SHP77 treated with DMSO at 0.1 percent for 48 hours (cell line): ENCODE data around the gene CKS1B.

ENCODE experiments used
- DNase-seq: peaks from one replicate; lab custom pipeline; 2025; lab: John Stamatoyannopoulos, UW

CKS1B gene

DNA sequence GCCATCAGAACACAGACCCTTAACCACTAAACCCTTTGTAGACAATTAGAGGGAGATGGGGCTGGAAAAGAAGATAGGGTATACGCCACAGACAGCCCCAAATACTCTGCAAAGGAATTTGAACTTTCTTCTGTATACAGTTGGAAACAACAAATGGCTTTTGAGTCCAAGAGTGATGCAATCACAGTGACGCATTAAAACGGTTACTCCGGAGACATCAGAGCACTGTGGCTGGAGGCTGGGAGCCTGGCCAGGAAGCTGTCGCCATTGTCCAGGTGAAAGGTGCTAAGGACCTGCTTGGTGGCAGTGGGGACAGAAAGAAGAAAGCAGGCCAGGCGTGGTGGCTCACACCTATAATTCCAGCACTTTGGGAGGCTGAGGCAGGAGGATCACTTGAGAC, 12.8 kb downstream of the CKS1B start:
- no peak for DNase-seq

GRCh38 chr1:154988058-154988954, 13.8 kb downstream of the CKS1B start:
- no peak for DNase-seq

DNA sequence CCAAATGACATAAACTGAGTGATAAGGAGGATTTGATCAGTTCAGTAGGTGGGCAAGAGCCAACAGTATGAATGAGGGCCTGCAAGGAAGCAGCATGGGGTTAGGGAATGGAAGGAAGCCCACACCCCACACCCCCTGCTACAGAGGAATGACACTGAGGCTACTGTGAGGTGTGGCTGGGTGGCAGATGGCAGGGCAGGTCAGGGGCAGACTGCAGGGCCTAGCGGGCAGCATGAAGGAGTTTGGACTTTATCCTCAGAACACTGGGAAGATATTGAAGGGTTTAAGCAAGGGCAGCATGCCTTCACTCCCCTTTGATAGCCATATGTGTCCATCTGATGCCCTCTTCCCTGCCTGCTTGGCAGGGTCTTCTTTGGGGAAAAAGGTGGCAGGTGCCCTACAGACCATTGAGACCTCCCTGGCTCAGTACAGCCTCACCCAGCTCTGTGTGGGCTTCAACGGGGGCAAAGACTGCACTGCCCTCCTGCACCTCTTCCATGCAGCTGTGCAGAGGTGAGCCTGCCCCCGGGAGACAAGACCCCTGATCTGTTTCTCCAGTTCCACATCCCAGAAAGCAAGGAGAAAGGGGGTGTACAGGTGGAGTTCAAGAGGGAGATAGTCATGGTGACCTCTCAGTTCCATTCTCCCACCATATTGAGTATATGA, 14.8 kb downstream of the CKS1B start:
- DNase-seq = no peak

- DNase-seq = no peak
These were observed 15.8 kb downstream of the CKS1B start for GRCh38 chr1:154990276-154990675.

- DNase-seq = peak; percentile 34
These were observed 18.5 kb downstream of the CKS1B start for GRCh38 chr1:154992721-154993571.

GRCh38 chr1:154993572-154994268, 19.2 kb downstream of the CKS1B start, which contains the start of gene LENEP:
LENEP (plus strand) TSS chr1:154993586; CDS start chr1:154993608, 22 bp downstream.
- no peak for DNase-seq

DNA sequence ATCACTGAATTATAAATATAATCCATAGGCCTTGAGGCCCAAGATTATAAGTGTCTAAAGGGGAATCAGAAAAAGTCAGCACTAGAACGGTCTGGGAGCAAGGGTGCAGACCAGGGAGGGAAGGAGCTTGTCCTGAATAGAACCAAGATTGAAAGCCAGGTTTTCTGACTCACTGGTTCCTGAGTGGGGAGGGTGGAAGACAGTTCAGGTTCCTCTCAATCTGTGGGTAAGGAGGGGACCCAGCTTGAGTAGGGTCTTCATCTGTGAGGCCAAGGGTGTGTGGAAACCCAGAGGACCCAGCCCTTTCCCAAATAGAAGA, 19.7 kb downstream of the CKS1B start:
- no peak for DNase-seq

DNA sequence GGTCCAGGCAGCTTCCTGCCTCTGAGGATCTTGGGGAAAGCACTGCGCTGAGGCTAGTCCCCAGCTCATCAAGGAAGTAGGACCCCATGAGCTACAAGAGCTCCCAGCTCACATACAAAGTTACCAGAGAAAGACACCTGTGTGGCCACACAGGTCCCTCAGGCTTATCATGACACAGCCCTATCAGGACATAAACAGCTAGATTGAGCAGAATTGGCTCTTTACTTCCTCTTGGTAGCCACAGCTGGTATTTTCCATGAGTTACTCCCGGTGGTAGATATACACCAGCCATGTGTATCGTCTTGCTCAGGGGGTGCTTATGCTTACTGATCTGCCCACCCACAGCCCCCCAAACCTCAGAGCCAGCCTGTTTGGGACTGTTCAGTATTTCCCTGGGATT, 20.1 kb downstream of the CKS1B start:
- DNase-seq = no peak

DNA sequence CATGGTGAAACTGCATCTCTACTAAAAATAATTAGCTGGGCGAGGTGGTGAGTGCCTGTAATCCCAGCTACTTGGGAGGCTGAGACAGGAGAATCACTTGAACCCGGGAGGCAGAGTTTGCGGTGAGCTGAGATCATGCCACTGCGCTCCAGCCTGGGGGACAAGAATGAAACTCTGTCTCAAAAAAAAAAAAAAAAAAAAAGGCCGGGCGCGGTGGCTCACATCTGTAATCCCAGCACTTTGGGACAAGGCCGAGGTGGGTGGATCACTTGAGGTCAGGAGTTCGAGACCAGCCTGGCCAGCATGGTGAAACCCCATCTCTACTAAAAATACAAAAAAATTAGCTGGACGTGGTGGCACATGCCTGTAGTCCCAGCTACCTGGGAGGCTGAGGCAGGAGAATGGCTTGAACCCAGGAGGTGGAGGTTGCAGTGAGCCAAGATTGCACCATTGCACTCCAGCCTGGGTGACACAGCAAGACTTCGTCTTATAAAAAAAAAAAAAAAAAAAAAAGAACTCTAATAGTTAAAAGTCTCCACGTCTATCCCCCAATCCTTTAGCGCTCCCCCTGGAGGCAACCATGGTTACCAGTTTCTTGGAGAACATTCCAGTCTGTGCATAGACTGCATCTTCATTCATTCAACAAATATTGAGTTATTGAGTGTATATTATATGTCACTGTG, 21.0 kb downstream of the CKS1B start:
- DNase-seq = peak; percentile 37

DNA sequence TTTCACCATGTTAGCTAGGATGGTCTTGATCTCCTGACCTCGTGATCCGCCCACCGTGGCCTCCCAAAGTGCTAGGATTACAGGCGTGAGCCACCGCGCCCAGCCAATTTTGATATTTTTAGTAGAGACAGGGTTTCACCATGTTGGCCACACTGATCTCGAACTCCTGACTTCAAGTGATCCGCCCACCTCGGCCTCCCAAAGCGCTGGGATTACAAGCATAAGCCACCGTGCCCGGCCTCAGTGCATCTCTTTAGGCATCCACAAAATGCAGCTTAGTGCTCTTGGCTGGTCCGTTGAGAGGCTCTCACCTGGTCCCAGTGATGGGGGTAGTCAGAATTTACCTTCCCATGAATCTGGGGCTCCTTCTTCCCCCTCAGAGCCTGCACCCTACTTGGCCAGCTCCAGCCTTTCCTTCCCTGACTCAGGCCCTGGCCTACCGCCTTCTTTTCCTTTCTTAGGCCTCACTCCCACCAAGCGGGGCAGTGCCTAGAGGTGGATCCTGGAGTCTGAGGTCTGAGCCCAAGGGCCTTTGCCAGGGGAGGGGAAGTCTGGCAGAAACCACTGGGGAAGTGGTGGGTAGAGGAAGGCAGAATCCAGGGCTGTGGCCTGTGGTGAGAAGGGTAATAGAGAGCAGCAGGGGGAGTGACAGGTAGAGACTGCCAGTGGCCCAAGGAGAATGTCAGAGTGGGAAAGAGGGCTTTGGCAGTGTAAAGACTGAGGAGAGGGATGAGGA, 22.7 kb downstream of the CKS1B start:
- DNase-seq = no peak

DNA sequence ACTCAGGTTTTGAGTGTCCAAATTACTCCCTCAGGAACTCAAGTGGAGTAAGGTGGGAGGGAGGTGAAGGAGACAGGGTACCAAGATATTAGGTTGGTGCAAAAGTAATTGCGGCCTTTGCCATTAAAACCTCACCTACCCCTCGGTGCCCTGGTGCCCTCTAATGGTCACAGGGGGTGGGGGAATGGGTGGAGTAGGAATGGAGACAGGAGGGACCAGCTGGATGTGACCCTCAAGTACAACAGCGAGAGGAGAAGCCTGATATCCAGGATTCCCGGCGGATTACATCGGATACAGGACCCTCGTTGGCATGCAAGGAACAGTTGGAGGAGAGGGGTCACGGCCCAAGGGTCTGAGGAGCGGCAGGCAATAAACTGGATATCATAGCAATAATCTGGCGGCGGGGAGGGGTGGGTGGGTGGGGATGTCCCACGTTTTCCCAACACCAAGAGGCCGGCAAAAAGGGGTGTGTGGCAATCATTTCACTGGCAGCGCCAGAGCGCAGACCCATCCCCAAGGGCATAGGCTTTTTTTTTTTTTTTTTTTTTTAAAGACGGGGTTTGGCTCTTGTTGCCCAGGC, 23.8 kb downstream of the CKS1B start:
- no peak for DNase-seq

- peak; percentile 83 for DNase-seq
These were observed 24.5 kb downstream of the CKS1B start for GRCh38 chr1:154998818-154999570.

DNA sequence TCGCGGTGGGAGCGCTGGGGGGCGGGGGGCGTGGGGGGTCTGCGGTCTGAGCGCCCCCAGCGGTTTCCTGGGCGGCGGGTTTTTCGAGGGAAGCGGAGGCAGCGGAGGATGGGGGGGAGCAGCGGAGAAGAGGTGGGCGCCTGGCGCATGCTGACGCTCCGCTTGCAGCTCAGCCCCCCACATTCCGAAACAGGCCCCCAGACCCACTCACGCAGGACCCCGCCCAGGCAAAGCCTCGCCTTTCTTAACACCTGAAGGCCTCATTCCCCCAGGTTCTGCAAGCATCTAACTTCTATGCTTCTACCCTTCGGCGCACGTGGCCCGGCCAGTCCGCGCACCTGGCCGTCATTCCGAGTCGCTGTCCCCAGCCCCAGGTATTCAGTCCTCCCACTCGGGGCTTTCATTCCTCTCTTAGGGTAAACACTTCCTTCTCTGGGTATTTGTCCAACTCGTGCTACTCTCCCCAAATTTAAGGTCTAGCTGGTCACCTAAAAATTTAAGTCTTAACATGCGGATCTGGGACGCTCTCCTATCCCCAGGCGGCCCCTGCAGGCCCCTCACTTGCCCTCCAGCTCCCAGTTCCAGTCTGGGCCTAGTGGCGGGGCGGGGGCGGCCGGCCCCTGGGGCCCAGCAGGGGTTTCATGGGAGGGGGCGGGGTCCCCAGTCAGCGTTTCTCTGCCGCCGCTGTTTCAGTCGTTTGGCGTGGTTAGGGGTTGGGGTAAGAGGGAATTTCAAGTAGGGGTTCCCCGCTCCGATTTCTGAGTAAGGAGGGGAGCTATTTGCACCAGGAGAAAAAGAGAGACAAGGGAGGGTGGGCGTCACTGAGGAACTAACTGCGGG, 25.3 kb downstream of the CKS1B start:
- DNase-seq = peak; percentile 43

- DNase-seq = peak; percentile 83
These were observed 25.9 kb downstream of the CKS1B start for GRCh38 chr1:155000411-155000725.

DNA sequence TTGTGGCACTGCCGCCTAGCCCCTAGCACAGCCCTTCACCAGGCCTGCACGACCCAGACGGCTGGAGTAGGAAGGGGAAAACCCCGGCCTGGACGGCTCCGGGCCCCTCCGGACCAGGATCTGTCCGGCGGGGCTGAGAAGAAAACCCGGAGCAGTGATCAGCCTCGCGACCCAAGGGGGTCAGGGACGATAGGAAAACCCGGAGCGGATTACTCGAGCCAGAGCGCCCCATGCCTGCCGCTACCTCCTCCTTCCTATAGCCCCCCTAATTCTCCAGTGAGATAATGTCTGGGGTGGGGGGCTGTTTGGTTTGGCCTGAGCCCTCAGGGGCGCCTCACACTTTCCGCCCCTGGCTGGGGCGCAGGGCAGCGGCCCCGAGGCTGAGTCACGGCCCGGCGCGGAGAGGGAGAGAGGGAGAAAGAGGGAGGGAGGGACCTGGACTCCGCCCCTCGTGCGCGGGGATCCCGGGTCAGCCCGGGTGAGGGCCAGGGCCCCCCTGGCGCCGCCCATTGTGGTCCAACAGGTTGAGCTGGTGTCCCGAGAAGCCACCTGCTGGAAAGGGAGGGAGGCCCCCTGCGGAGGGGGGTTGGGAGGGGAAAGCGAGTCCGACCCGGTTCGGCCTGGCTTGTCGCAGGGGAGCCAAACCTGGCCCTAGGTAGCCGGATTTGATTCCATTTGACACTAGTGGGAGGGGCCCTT, 26.4 kb downstream of the CKS1B start:
- DNase-seq = peak; percentile 94

- DNase-seq = no peak
These were observed 26.9 kb downstream of the CKS1B start for GRCh38 chr1:155001425-155001674.

GRCh38 chr1:155001675-155002463, 27.4 kb downstream of the CKS1B start:
- DNase-seq = peak; percentile 99
